HG03442 (cell line): Measurements from ENCODE around the gene BCL2L14.
A peak's percentile ranks its signal among the peaks of the same experiment; 100 is the strongest.

Experiments used
- ATAC-seq: cut with Tn5 transposase; IDR thresholded peaks from one replicate; pipeline ENCODE4 v1.9.1; 2021; ENCODE audit warnings: mild to moderate bottlenecking, moderate library complexity; ENCODE audit not compliant: unreplicated experiment

The BCL2L14 gene

GRCh38 chr12:12054993-12055392 lies 15.7 kb upstream of the BCL2L14 start:
- no peak for ATAC-seq

- ATAC-seq = no peak
These were observed 13.8 kb upstream of the BCL2L14 start for GRCh38 chr12:12056951-12057350.

GRCh38 chr12:12064596-12064995 lies 6.1 kb upstream of the BCL2L14 start:
- no peak for ATAC-seq

- ATAC-seq = no peak
These were observed 2.0 kb upstream of the BCL2L14 start for GRCh38 chr12:12068751-12069150.

- no peak for ATAC-seq
These were observed 754 bp upstream of the BCL2L14 start for GRCh38 chr12:12069821-12070548.

- peak; percentile 64 for ATAC-seq
These were observed 1.5 kb downstream of the BCL2L14 start for GRCh38 chr12:12072064-12072760.

GRCh38 chr12:12079291-12079690 lies 8.6 kb downstream of the BCL2L14 start:
- no peak for ATAC-seq

- ATAC-seq = no peak
These were observed 11.2 kb downstream of the BCL2L14 start for GRCh38 chr12:12081836-12082497.

GRCh38 chr12:12083688-12084087 lies 12.9 kb downstream of the BCL2L14 start:
- no peak for ATAC-seq

- no peak for ATAC-seq
These were observed 15.6 kb downstream of the BCL2L14 start for GRCh38 chr12:12086362-12086761.

- ATAC-seq = no peak
These were observed 16.4 kb downstream of the BCL2L14 start for GRCh38 chr12:12086973-12087692.

GRCh38 chr12:12087693-12088034 lies 16.9 kb downstream of the BCL2L14 start:
- ATAC-seq = no peak

GRCh38 chr12:12088147-12088546 lies 17.4 kb downstream of the BCL2L14 start:
- no peak for ATAC-seq

GRCh38 chr12:12088761-12089160 lies 18.0 kb downstream of the BCL2L14 start:
- ATAC-seq = no peak

GRCh38 chr12:12091071-12091470 lies 20.3 kb downstream of the BCL2L14 start:
- ATAC-seq = no peak

- ATAC-seq = no peak
These were observed 21.4 kb downstream of the BCL2L14 start for GRCh38 chr12:12091977-12092663.

GRCh38 chr12:12094481-12094880 lies 23.7 kb downstream of the BCL2L14 start:
- no peak for ATAC-seq

GRCh38 chr12:12095021-12095420 lies 24.3 kb downstream of the BCL2L14 start:
- ATAC-seq = no peak

GRCh38 chr12:12097891-12098690 lies 27.4 kb downstream of the BCL2L14 start:
- ATAC-seq = no peak

GRCh38 chr12:12098691-12099015 lies 27.9 kb downstream of the BCL2L14 start:
- ATAC-seq = no peak
